Natural killer cell (primary cell): ENCODE data around the gene CADM1. TPM values are rescaled to one million over a fixed set of nuclear protein-coding genes. Genes with fewer than 3 reads are reported as not detected.

Experiments used
- ATAC-seq, 3 donors: fragments of 150-1000 bp in 2 of 3; fragments of 200-7000 bp in 1 of 3; cut with Tn5 transposase; 1 replicate in 1 of 3; 2 replicates in 2 of 3; pipeline ENCODE4 v1.10.0; 2021; ENCODE audit warnings: mild to moderate bottlenecking in 2 of 3, moderate library complexity in 2 of 3
- DNase-seq, 2 donors: peaks; one replicate each; pipeline versions ENCODE4 v3.0.0 to v3.0.0-alpha.2; 2013 to 2021; ENCODE audit warnings: mixed read lengths in 1 of 2
- H3K27ac ChIP-seq: one replicate; pipeline ENCODE4 v1.5.1; 2013; ENCODE audit warnings: mild to moderate bottlenecking, low read length
- H3K27me3 ChIP-seq: one replicate; pipeline ENCODE4 v1.6.1; 2013; ENCODE audit warnings: low read length; ENCODE audit not compliant: control insufficient read depth, insufficient read depth
- H3K36me3 ChIP-seq: one replicate; pipeline ENCODE4 v1.6.1; 2013; ENCODE audit warnings: low read length; ENCODE audit not compliant: control insufficient read depth, insufficient read depth
- H3K4me1 ChIP-seq: one replicate; pipeline ENCODE4 v1.6.1; 2013; ENCODE audit warnings: low read length; ENCODE audit not compliant: control insufficient read depth, insufficient read depth
- H3K4me3 ChIP-seq: one replicate; pipeline ENCODE4 v1.5.1; 2013; ENCODE audit warnings: low read length
- H3K9me3 ChIP-seq: one replicate; pipeline ENCODE4 v1.6.1; 2013; ENCODE audit warnings: low read length; ENCODE audit not compliant: control insufficient read depth, insufficient read depth
- H3K27ac Mint-ChIP-seq, 2 donors: one replicate each; pipeline ENCODE4 v1.8.0; 2022; ENCODE audit warnings: mild to moderate bottlenecking in 2 of 2, mixed read lengths in 2 of 2, moderate library complexity in 1 of 2
- H3K27me3 Mint-ChIP-seq, 2 donors: one replicate each; pipeline ENCODE4 v1.8.0; 2022; ENCODE audit warnings: low read depth in 2 of 2, mixed read lengths in 2 of 2
- H3K36me3 Mint-ChIP-seq: one replicate; pipeline ENCODE4 v1.8.0; 2022; ENCODE audit warnings: mixed read lengths
- H3K4me1 Mint-ChIP-seq, 2 donors: one replicate each; pipeline ENCODE4 v1.8.0; 2022; ENCODE audit warnings: mixed read lengths in 2 of 2
- H3K4me3 Mint-ChIP-seq: one replicate; pipeline ENCODE4 v1.8.0; 2022; ENCODE audit warnings: mild to moderate bottlenecking, moderate library complexity, mixed read lengths
- H3K9me3 Mint-ChIP-seq, 2 donors: one replicate each; pipeline ENCODE4 v1.8.0; 2022; ENCODE audit warnings: mixed read lengths in 2 of 2
- CTCF ChIP-seq: fragments of 200-600 bp; IDR thresholded peaks from one replicate; pipeline ENCODE4 v1.8.0; 2022; ENCODE audit warnings: antibody characterized with exemption
- WGBS: methylation state at CpG from one replicate; pipeline ENCODE4 v1.1.7; 2013; ENCODE audit warnings: missing lambda C conversion rate; ENCODE audit not compliant: insufficient coverage; 5-methylcytosine and 5-hydroxymethylcytosine counted together
- intact Hi-C: fragments of 100-400 bp; cut with micrococcal nuclease; formaldehyde crosslinking; loops from one replicate; pipeline ENCODE4 v1.14.2; 2022
- total RNA-seq, 4 donors: library from RNA; stranded (reverse); fragments of 120-200 nt in 1 of 4; gene quantifications; one replicate each; pipeline versions ENCODE4 v1.2.3 to v1.2.4, GENCODE V29; 2013 to 2022

The CADM1 gene
- total RNA-seq, 3 donors from 2014 or later (not counting 1 experiment from before 2014, with no cell fraction given): 3.2 to 4.2 (median 3.9) TPM

GRCh38 chr11:115313224-115313838 lies 190.9 kb downstream of the CADM1 start:
- Histone ChIP-seq H3K36me3 (no peaks in the 10 kb centered on the region), H3K9me3 (no peaks in the 10 kb centered on the region), H3K27ac (no peak overlapping the region), H3K27me3 (no peaks in the 10 kb centered on the region), H3K4me1 (no peaks in the 10 kb centered on the region), H3K4me3 (no peak overlapping the region)
- 86% methylated on average over 2 of the region's 2 CpGs for WGBS
- no peak for TF ChIP-seq CTCF
- ATAC-seq (no peak), DNase-seq (no peak)
- Mint-ChIP-seq H3K27ac (no peak overlapping the region), H3K27me3 (peaks cover 13 to 37% of the 10 kb centered on the region in 2 donors), H3K4me3 (no peak overlapping the region), H3K36me3 (no peaks in the 10 kb centered on the region), H3K9me3 (no peaks in the 10 kb centered on the region), H3K4me1 (no peaks in the 10 kb centered on the region)
- intact Hi-C loops: no loop called here

- Histone ChIP-seq H3K9me3 (no peaks in the 10 kb centered on the region), H3K36me3 (no peaks in the 10 kb centered on the region), H3K4me1 (no peaks in the 10 kb centered on the region), H3K4me3 (no peak overlapping the region), H3K27ac (no peak overlapping the region), H3K27me3 (no peaks in the 10 kb centered on the region)
- Mint-ChIP-seq H3K36me3 (no peaks in the 10 kb centered on the region), H3K9me3 (no peaks in the 10 kb centered on the region), H3K27me3 (peaks cover 11 to 36% of the 10 kb centered on the region in 2 donors), H3K4me3 (no peak overlapping the region), H3K4me1 (no peaks in the 10 kb centered on the region), H3K27ac (no peak overlapping the region)
- no peak for TF ChIP-seq CTCF
- no peak for DNase-seq
- WGBS: 85% methylated on average over 2 of the region's 3 CpGs
- no peak for ATAC-seq
- intact Hi-C loops: no loop called here
Measured at GRCh38 chr11:115311949-115312348, 192.3 kb downstream of the CADM1 start.

GRCh38 chr11:115306689-115307088 lies 197.5 kb downstream of the CADM1 start:
- no peaks in the 10 kb centered on the region for H3K4me1 ChIP-seq
- no peaks in the 10 kb centered on the region for H3K36me3 ChIP-seq
- Mint-ChIP-seq H3K27ac (no peak overlapping the region), H3K27me3 (peaks cover 4 to 10% of the 10 kb centered on the region in 2 donors), H3K4me1 (no peaks in the 10 kb centered on the region), H3K36me3 (no peaks in the 10 kb centered on the region), H3K9me3 (no peaks in the 10 kb centered on the region), H3K4me3 (no peak overlapping the region)
- WGBS: 88% methylated on average over 1 of the region's 1 CpG
- ATAC-seq: no peak
- no peaks in the 10 kb centered on the region for H3K27me3 ChIP-seq
- no peaks in the 10 kb centered on the region for H3K9me3 ChIP-seq
- H3K27ac ChIP-seq: no peak overlapping the region
- no peak for TF ChIP-seq CTCF
- DNase-seq: no peak
- intact Hi-C loops: no loop called here
- H3K4me3 ChIP-seq: no peak overlapping the region
